Right lobe of liver (tissue), 6 donors: ENCODE measurements around the gene ZBTB7B. TPM values are rescaled to one million over a fixed set of nuclear protein-coding genes. Genes with fewer than 3 reads are reported as not detected.
A peak's percentile ranks its signal among the peaks of the same experiment; 100 is the strongest.
"Not testable (repeated sequence)": the region's sequence is repeated elsewhere in the genome, so short reads cannot be mapped to it uniquely, and the experiment has no call there.

Source experiments
- ATAC-seq, 4 donors: fragments of 200-7000 bp; cut with Tn5 transposase; one replicate each; pipeline ENCODE4 v1.9.1; 2020; ENCODE audit warnings: mild to moderate bottlenecking in 4 of 4, moderate library complexity in 4 of 4
- DNase-seq, 3 donors: peaks; one replicate each; pipeline ENCODE4 v3.0.0-alpha.2; 2020
- H3K27ac ChIP-seq, 3 donors: fragments of 200-600 bp; one replicate each; pipeline ENCODE4 v1.8.0; 2022
- H3K27me3 ChIP-seq, 2 donors: fragments of 200-600 bp; one replicate each; pipeline ENCODE4 v1.8.0; 2022
- H3K36me3 ChIP-seq, 4 donors: fragments of 200-600 bp; sonication (generic) in 1 of 4; one replicate each; pipeline versions ENCODE4 v1.5.1 to v1.8.0; 2017 to 2022; ENCODE audit warnings: control low read depth in 1 of 4
- H3K4me1 ChIP-seq, 4 donors: fragments of 200-600 bp; sonication (generic) in 1 of 4; one replicate each; pipeline versions ENCODE4 v1.5.1 to v1.8.0; 2017 to 2022; ENCODE audit warnings: control low read depth in 1 of 4
- H3K4me3 ChIP-seq, 3 donors: fragments of 200-600 bp; one replicate each; pipeline ENCODE4 v1.8.0; 2022
- H3K9me3 ChIP-seq, 4 donors: fragments of 200-600 bp; sonication (generic) in 1 of 4; one replicate each; pipeline versions ENCODE4 v1.5.1 to v1.8.0; 2017 to 2022; ENCODE audit warnings: control low read depth in 1 of 4
- POLR2A ChIP-seq: fragments of 450-650 bp; IDR thresholded peaks from one replicate; pipeline ENCODE4 v1.6.1; 2017; ENCODE audit warnings: antibody characterized with exemption, mild to moderate bottlenecking
- WGBS: methylation state at CpG from one replicate; pipeline ENCODE4 v1.1.6; 2018; ENCODE audit warnings: low coverage, low lambda C conversion rate; ENCODE audit not compliant: insufficient coverage; ENCODE audit errors: missing lambda C conversion rate; 5-methylcytosine and 5-hydroxymethylcytosine counted together
- intact Hi-C, 2 donors: fragments of 100-400 bp; cut with DNase I; formaldehyde crosslinking; loops; one replicate each; pipeline versions ENCODE4 v1.11.2 to v1.14.1; 2022
- total RNA-seq, 6 experiments: library from RNA; depleted of rRNA in 2 of 6; stranded (reverse); fragments of >200 nt in 2 of 6; fragmentation: NEBNext Ultra II Directional in 3 of 6; extraction: Animal tissue kit (Norgen Biotek cat#: 25700) in 3 of 6; gene quantifications; one replicate each; pipeline versions ENCODE4 v1.1.0 to v1.2.4, GENCODE V29; 2016 to 2023
- TF ChIP-seq, protein P1 (sequence below), 4 donors: fragments of 200-600 bp in 3 of 4; fragments of 450-650 bp in 1 of 4; IDR thresholded peaks; one replicate each; pipeline versions ENCODE4 v1.5.1 to v1.8.0; 2016 to 2022; ENCODE audit warnings: antibody characterized with exemption in 4 of 4, mild to moderate bottlenecking in 2 of 4
- donor health status: DM: no; HTN: yes; CAD: no.
- donor health status: DM: no; HTN: no; CAD: no.
- donor health status: DM: no; HTN: no; CAD: no.
- donor health status: DM: no; HTN: yes; CAD: no.
- donor health status: DM: no; HTN: yes; CAD: no.

The ZBTB7B gene
- total RNA-seq, 6 experiments from 2014 or later = 35.0 to 83.8 (median 38.8) TPM

DNA sequence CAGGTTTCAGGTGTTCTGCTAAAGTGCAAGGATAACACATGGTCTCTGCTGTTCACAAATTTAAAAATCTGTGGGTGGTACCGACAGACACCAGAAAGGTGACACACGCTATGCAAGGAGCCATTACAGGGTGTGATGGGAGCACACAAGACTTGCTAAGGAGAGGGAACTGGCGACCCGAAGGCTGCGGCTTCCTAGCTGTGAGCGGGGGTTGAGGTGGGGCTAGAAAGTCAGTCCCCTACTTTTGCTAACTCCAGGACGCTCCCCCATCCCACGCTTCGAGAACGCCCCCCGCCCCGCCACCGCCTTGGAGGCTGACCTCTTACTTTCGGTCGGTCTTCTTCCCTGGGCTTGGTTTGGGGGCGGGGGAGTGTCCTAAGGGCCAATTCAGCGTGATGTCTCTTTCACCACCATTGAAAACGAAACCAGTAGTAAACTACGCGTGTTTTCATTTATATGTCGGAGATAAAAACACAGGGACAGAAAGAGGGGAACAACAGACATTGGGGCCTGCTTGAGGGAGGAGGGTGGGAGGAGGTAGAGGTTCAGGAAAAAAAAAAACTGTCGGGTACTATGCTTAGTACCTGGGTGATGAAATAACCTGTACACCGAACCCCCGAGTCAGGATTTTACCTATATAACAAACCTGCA lies 27.1 kb upstream of the ZBTB7B start:
- peak; percentile 68 to 75 (median 73) for DNase-seq
- Histone ChIP-seq H3K4me3 (peak overlapping the region; percentile 41 to 83 (median 63)), H3K27me3 (no peaks in the 10 kb centered on the region), H3K9me3 (no peaks in the 10 kb centered on the region), H3K27ac (peak overlapping the region; percentile 98 to 99 (median 99)), H3K36me3 (peaks cover 0 to 12% (median 4%) of the 10 kb centered on the region in 4 donors), H3K4me1 (peaks cover 0 to 31% (median 12%) of the 10 kb centered on the region in 4 donors)
- no peak for ATAC-seq
- TF ChIP-seq, protein P1, sequence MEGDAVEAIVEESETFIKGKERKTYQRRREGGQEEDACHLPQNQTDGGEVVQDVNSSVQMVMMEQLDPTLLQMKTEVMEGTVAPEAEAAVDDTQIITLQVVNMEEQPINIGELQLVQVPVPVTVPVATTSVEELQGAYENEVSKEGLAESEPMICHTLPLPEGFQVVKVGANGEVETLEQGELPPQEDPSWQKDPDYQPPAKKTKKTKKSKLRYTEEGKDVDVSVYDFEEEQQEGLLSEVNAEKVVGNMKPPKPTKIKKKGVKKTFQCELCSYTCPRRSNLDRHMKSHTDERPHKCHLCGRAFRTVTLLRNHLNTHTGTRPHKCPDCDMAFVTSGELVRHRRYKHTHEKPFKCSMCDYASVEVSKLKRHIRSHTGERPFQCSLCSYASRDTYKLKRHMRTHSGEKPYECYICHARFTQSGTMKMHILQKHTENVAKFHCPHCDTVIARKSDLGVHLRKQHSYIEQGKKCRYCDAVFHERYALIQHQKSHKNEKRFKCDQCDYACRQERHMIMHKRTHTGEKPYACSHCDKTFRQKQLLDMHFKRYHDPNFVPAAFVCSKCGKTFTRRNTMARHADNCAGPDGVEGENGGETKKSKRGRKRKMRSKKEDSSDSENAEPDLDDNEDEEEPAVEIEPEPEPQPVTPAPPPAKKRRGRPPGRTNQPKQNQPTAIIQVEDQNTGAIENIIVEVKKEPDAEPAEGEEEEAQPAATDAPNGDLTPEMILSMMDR (IDR thresholded peaks at IDR 0.05) = no peak
- TF ChIP-seq POLR2A = no peak
- WGBS = under 1% methylated on average over 22 of the region's 24 CpGs
- intact Hi-C loops = no loop called here

DNA sequence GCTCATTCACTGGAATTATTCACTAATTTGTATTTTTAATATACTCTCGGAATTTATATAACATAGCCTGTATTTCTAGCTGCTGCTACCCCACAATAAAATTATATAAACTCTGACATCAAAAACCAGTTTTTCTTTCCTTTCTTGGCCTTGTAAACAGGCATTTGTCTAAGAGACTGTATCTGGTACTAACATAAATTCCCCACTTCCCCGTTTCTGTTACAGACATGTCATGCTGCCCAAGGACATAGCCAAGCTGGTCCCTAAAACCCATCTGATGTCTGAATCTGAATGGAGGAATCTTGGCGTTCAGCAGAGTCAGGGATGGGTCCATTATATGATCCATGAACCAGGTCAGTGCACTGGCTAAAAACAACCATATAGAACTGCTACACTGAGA lies 24.8 kb upstream of the ZBTB7B start:
- H3K4me3 ChIP-seq, H3K9me3 ChIP-seq, H3K27me3 ChIP-seq, DNase-seq, ATAC-seq, intact Hi-C loops, H3K27ac ChIP-seq: not testable (repeated sequence)
- 56% methylated on average over 3 of the region's 3 CpGs for WGBS
- peaks cover 0 to 17% (median 2%) of the 10 kb centered on the region in 4 donors for H3K4me1 ChIP-seq
- H3K36me3 ChIP-seq = peaks cover 0 to 12% (median 4%) of the 10 kb centered on the region in 4 donors

DNA sequence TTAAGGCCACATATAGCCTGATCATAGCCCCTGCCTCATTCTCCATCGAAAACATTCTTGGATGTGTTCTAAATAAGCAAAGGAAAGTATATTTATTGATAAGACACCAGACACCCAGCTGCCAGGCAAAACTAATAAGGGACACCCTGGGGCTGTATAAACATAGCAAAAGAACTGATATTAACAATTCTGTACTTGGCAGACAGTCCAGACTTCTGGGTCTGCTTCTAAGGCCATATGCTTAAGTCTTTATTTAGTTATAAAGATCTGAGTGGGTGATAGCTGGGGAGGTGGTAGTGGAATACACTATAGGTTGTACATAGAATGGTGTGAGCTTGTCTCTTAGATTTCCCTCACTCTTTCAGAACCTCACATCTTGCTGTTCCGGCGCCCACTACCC lies 24.2 kb upstream of the ZBTB7B start:
- Histone ChIP-seq H3K4me1 (peaks cover 0 to 14% (median 0%) of the 10 kb centered on the region in 4 donors), H3K4me3 (no peak overlapping the region), H3K9me3 (no peaks in the 10 kb centered on the region), H3K27ac (no peak overlapping the region), H3K27me3 (no peaks in the 10 kb centered on the region), H3K36me3 (peaks cover 0 to 12% (median 4%) of the 10 kb centered on the region in 4 donors)
- 90% methylated on average over 3 of the region's 3 CpGs for WGBS
- DNase-seq (no peak), ATAC-seq (no peak)
- TF ChIP-seq, protein P1 (IDR thresholded peaks at IDR 0.05) = no peak
- no peak for TF ChIP-seq POLR2A
- intact Hi-C loops = no loop called here

DNA sequence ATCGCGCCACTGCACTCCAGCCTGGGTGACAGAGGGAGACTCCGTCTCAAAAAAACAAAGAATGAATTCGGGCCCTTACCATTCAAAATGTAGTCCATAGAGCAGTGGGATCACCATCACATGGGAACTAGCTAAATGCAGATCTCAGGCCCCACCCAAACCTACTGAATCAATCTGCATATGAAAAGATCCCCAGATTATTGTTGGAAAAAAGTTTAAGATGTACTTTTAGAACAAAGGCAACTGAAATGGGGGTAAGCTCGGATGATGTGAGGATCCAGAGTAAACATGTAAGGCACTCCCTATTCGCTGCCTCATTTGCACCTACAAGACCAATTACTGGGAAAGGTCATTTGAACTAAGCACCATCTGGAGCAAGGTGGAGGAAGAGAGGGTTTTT lies 20.3 kb upstream of the ZBTB7B start:
- no peak overlapping the region for H3K27ac ChIP-seq
- no peaks in the 10 kb centered on the region for H3K27me3 ChIP-seq
- 65% methylated on average over 5 of the region's 6 CpGs for WGBS
- H3K9me3 ChIP-seq = no peaks in the 10 kb centered on the region
- H3K36me3 ChIP-seq = peaks cover 0 to 12% (median 4%) of the 10 kb centered on the region in 4 donors
- TF ChIP-seq POLR2A = no peak
- TF ChIP-seq, protein P1 (IDR thresholded peaks at IDR 0.05) = no peak
- DNase-seq (no peak), ATAC-seq (no peak)
- H3K4me3 ChIP-seq = peak overlapping the region in 1 of 3 donors; percentile 55
- intact Hi-C loops = loop anchor here in 1 of 2 donors (10.0 kb wide), 1 partner anchor 72 kb away; the partner anchor contains the start of gene ADAM15
- H3K4me1 ChIP-seq = peaks cover 0 to 20% (median 4%) of the 10 kb centered on the region in 4 donors
